Measurements from ENCODE around the gene SPHK1. TPM values are rescaled to one million over a fixed set of nuclear protein-coding genes. Genes with fewer than 3 reads are reported as not detected.

SPHK1 gene
- total RNA-seq, 1 donor from 2014 or later = 15.2 TPM

GRCh38 chr17:76433693-76434092 lies 49.3 kb downstream of the SPHK1 start:
- no peaks in the 10 kb centered on the region for H3K9me3 Mint-ChIP-seq (ENCODE audit: unreplicated experiment)
- no peak for DNase-seq (ENCODE audit: extremely low spot score, unreplicated experiment)
- H3K27ac Mint-ChIP-seq (ENCODE audit: unreplicated experiment) = no peak overlapping the region
- H3K36me3 Mint-ChIP-seq (ENCODE audit: unreplicated experiment) = peaks cover 6% of the 10 kb centered on the region
- peaks cover 13% of the 10 kb centered on the region for H3K4me1 Mint-ChIP-seq (ENCODE audit: unreplicated experiment)
- H3K27me3 Mint-ChIP-seq (ENCODE audit: unreplicated experiment) = no peaks in the 10 kb centered on the region
- TF ChIP-seq CTCF (IDR thresholded peaks at IDR 0.05) = no peak
- no peak overlapping the region for H3K4me3 Mint-ChIP-seq (ENCODE audit: unreplicated experiment)

GRCh38 chr17:76434870-76435269 lies 50.5 kb downstream of the SPHK1 start:
- TF ChIP-seq CTCF (IDR thresholded peaks at IDR 0.05) = no peak
- Mint-ChIP-seq H3K27ac (ENCODE audit: unreplicated experiment) (no peak overlapping the region), H3K4me1 (ENCODE audit: unreplicated experiment) (peaks cover 13% of the 10 kb centered on the region), H3K36me3 (ENCODE audit: unreplicated experiment) (peaks cover 10% of the 10 kb centered on the region), H3K27me3 (ENCODE audit: unreplicated experiment) (no peaks in the 10 kb centered on the region), H3K4me3 (ENCODE audit: unreplicated experiment) (no peak overlapping the region), H3K9me3 (ENCODE audit: unreplicated experiment) (no peaks in the 10 kb centered on the region)
- no peak for DNase-seq (ENCODE audit: extremely low spot score, unreplicated experiment)

GRCh38 chr17:76435751-76436150 lies 51.3 kb downstream of the SPHK1 start:
- Mint-ChIP-seq H3K9me3 (ENCODE audit: unreplicated experiment) (no peaks in the 10 kb centered on the region), H3K36me3 (ENCODE audit: unreplicated experiment) (peaks cover 6% of the 10 kb centered on the region), H3K4me1 (ENCODE audit: unreplicated experiment) (peaks cover 11% of the 10 kb centered on the region), H3K27ac (ENCODE audit: unreplicated experiment) (no peak overlapping the region), H3K4me3 (ENCODE audit: unreplicated experiment) (no peak overlapping the region), H3K27me3 (ENCODE audit: unreplicated experiment) (no peaks in the 10 kb centered on the region)
- no peak for DNase-seq (ENCODE audit: extremely low spot score, unreplicated experiment)
- TF ChIP-seq CTCF (IDR thresholded peaks at IDR 0.05) = no peak

Other genes with a start within 250 kb of the SPHK1 start
- 0.13 TPM in 2 replicates for gene FOXJ1, start 243.4 kb upstream of the SPHK1 start, total RNA-seq
- 0.73 and 0.99 TPM in 2 replicates for gene RNF157, start 144.1 kb upstream of the SPHK1 start, total RNA-seq
- gene UBALD2, start 119.3 kb upstream of the SPHK1 start, total RNA-seq = 30.1 and 32.2 TPM in 2 replicates
- 6.3 and 7.3 TPM in 2 replicates for gene QRICH2, start 76.3 kb upstream of the SPHK1 start, total RNA-seq
- 69.7 and 71.9 TPM in 2 replicates for gene PRPSAP1, start 30.7 kb upstream of the SPHK1 start, total RNA-seq
- 30.7 and 32.4 TPM in 2 replicates for gene UBE2O, start 68.5 kb downstream of the SPHK1 start, total RNA-seq
- not detected in 2 replicates for gene AANAT, start 83.0 kb downstream of the SPHK1 start, total RNA-seq
- 14.5 and 17.5 TPM in 2 replicates for gene RHBDF2, start 116.8 kb downstream of the SPHK1 start, total RNA-seq
- 8.6 and 9.1 TPM in 2 replicates for gene CYGB, start 153.1 kb downstream of the SPHK1 start, total RNA-seq
- 1.3 and 1.4 TPM in 2 replicates for gene PRCD, start 155.4 kb downstream of the SPHK1 start, total RNA-seq
- 1.9 and 3.3 TPM in 2 replicates for gene ST6GALNAC2, start 201.3 kb downstream of the SPHK1 start, total RNA-seq

All from osteocyte (in vitro differentiated cells).